ENCODE measurements around the gene MARCHF11. TPM values are rescaled to one million over a fixed set of nuclear protein-coding genes. Genes with fewer than 3 reads are reported as not detected.

Gene MARCHF11
- total and polyA plus RNA-seq, 2 experiments from 2014 or later = 0.17 to 1.5 TPM

- TF ChIP-seq ZNF462 (CRISPR knock-in tag; IDR thresholded peaks at IDR 0.05) (no peak), CTCF (conservative IDR thresholded peaks at IDR 0.05; ENCODE audit: low read depth in 2 of 2) (no peak), POLR2AphosphoS5 (IDR thresholded peaks at IDR 0.05; ENCODE audit: low read depth) (no peak), REST (IDR thresholded peaks at IDR 0.05; ENCODE audit: unreplicated experiment) (no peak), JUNB (IDR thresholded peaks at IDR 0.05; ENCODE audit: unreplicated experiment) (no peak), NANOG (IDR thresholded peaks at IDR 0.05; ENCODE audit: borderline replicate concordance) (no peak), EZH2phosphoT487 (IDR thresholded peaks at IDR 0.05; ENCODE audit: unreplicated experiment) (no peak), ZNF331 (CRISPR knock-in tag; IDR thresholded peaks at IDR 0.05; ENCODE audit: low read depth) (no peak), ZNF114 (CRISPR knock-in tag; IDR thresholded peaks at IDR 0.05) (no peak)
Measured at GRCh38 chr5:16156152-16156551, 23.4 kb downstream of the MARCHF11 start (continued).

Measured in GM23338 (cell line).